ENCODE measurements around the gene SUPT4H1.

- no peak for TF ChIP-seq EZH2 (IDR thresholded peaks at IDR 0.05; ENCODE audit: low read depth)
- TF ChIP-seq CTCF (conservative IDR thresholded peaks at IDR 0.05), result no peak
Observed at GRCh38 chr17:58310511-58311428, 41.2 kb downstream of the SUPT4H1 start.
